ENCODE data around the gene ZCWPW1.
A peak's percentile ranks its signal among the peaks of the same experiment; 100 is the strongest.

The ZCWPW1 gene

GRCh38 chr7:100438172-100438571, 9.7 kb upstream of the ZCWPW1 start:
- peaks cover 28% of the 10 kb centered on the region; the same call in 1 of the 2 replicates for H3K79me2 ChIP-seq (ENCODE audit: low read length)
- no peak overlapping the region for H3K4me2 ChIP-seq (ENCODE audit: low read length)
- H3K9ac ChIP-seq (ENCODE audit: low read length): no peak overlapping the region
- H3K36me3 ChIP-seq (replicated peaks; ENCODE audit: low read depth, low read length): peaks cover 17% of the 10 kb centered on the region
- H4K20me1 ChIP-seq (ENCODE audit: insufficient read depth, low read length): no peaks in the 10 kb centered on the region
- H3K4me3 ChIP-seq (ENCODE audit: low read length): no peak overlapping the region
- H3K4me1 ChIP-seq (ENCODE audit: low read length): peaks cover 26% of the 10 kb centered on the region
- H3K27ac ChIP-seq (ENCODE audit: low read length): no peak overlapping the region
- no peak overlapping the region for H2AFZ ChIP-seq (ENCODE audit: low read depth, low read length)
- TF ChIP-seq CTCF (IDR thresholded peaks at IDR 0.05; ENCODE audit: low read depth, low read length) (no peak), EZH2phosphoT487 (IDR thresholded peaks at IDR 0.05; ENCODE audit: low read depth) (no peak)
- H3K27me3 ChIP-seq (ENCODE audit: low read depth, low read length): no peaks in the 10 kb centered on the region
- no peaks in the 10 kb centered on the region for H3K9me3 ChIP-seq (ENCODE audit: insufficient read depth, low read length)

- peaks cover 5% of the 10 kb centered on the region; the same call in 1 of the 2 replicates for H4K20me1 ChIP-seq (ENCODE audit: insufficient read depth, low read length)
- H3K9ac ChIP-seq (ENCODE audit: low read length): peak overlapping the region; percentile 68
- peak overlapping the region; percentile 47 for H3K27ac ChIP-seq (ENCODE audit: low read length)
- H2AFZ ChIP-seq (ENCODE audit: low read depth, low read length): no peak overlapping the region
- H3K9me3 ChIP-seq (ENCODE audit: insufficient read depth, low read length): no peaks in the 10 kb centered on the region
- peak overlapping the region; percentile 86 for H3K4me3 ChIP-seq (ENCODE audit: low read length)
- H3K79me2 ChIP-seq (ENCODE audit: low read length): peaks cover 36% of the 10 kb centered on the region
- TF ChIP-seq EZH2phosphoT487 (IDR thresholded peaks at IDR 0.05; ENCODE audit: low read depth) (no peak), CTCF (IDR thresholded peaks at IDR 0.05; ENCODE audit: low read depth, low read length) (no peak)
- H3K36me3 ChIP-seq (replicated peaks; ENCODE audit: low read depth, low read length): peaks cover 25% of the 10 kb centered on the region
- peaks cover 27% of the 10 kb centered on the region for H3K4me1 ChIP-seq (ENCODE audit: low read length)
- H3K27me3 ChIP-seq (ENCODE audit: low read depth, low read length): no peaks in the 10 kb centered on the region
- peak overlapping the region; percentile 63 for H3K4me2 ChIP-seq (ENCODE audit: low read length)
Measured at GRCh38 chr7:100437150-100438100, 8.9 kb upstream of the ZCWPW1 start.

- H2AFZ ChIP-seq (ENCODE audit: low read depth, low read length): no peak overlapping the region
- peak overlapping the region; percentile 86 for H3K9ac ChIP-seq (ENCODE audit: low read length)
- H3K4me1 ChIP-seq (ENCODE audit: low read length): peaks cover 44% of the 10 kb centered on the region
- peaks cover 23% of the 10 kb centered on the region for H4K20me1 ChIP-seq (ENCODE audit: insufficient read depth, low read length)
- H3K9me3 ChIP-seq (ENCODE audit: insufficient read depth, low read length): no peaks in the 10 kb centered on the region
- TF ChIP-seq EZH2phosphoT487 (IDR thresholded peaks at IDR 0.05; ENCODE audit: low read depth) (no peak), CTCF (IDR thresholded peaks at IDR 0.05; ENCODE audit: low read depth, low read length) (no peak)
- peaks cover 42% of the 10 kb centered on the region for H3K36me3 ChIP-seq (replicated peaks; ENCODE audit: low read depth, low read length)
- H3K4me2 ChIP-seq (ENCODE audit: low read length): peak overlapping the region; percentile 84
- peaks cover 53% of the 10 kb centered on the region for H3K79me2 ChIP-seq (ENCODE audit: low read length)
- H3K27me3 ChIP-seq (ENCODE audit: low read depth, low read length): no peaks in the 10 kb centered on the region
- peak overlapping the region; percentile 86 for H3K4me3 ChIP-seq (ENCODE audit: low read length)
- peak overlapping the region; percentile 76 for H3K27ac ChIP-seq (ENCODE audit: low read length)
Measured at GRCh38 chr7:100435401-100436304, 7.2 kb upstream of the ZCWPW1 start.
